GM12872 (cell line): ENCODE results near the gene ABCF2.

Experiments
- TF ChIP-seq, protein P1 (sequence below): IDR thresholded peaks from 3 replicates; pipeline ENCODE4 v1.5.1; 2011; ENCODE audit warnings: low read depth, mild to moderate bottlenecking, low read length, moderate library complexity; ENCODE audit not compliant: insufficient read depth

The ABCF2 gene

DNA sequence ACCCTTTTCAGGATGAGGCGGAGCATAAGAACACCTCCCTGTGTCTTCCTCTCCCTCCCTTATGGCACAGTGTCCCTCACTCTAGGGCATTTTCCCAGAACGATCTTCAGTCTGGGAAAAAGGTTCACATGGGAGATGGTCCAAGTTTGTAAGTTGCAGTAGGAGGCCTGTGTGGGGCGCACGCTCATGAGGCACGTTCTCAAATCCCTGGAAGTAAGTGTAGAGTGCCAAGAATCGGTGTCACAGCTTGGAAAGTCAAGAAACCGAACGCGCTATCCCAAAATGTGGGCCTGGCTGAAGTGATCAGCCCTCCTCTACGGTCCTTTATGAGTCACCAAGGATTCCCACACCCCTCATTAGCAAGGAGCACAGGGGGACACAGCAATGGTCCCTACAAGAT is 45.4 kb upstream of the ABCF2 start:
- TF ChIP-seq, protein P1, sequence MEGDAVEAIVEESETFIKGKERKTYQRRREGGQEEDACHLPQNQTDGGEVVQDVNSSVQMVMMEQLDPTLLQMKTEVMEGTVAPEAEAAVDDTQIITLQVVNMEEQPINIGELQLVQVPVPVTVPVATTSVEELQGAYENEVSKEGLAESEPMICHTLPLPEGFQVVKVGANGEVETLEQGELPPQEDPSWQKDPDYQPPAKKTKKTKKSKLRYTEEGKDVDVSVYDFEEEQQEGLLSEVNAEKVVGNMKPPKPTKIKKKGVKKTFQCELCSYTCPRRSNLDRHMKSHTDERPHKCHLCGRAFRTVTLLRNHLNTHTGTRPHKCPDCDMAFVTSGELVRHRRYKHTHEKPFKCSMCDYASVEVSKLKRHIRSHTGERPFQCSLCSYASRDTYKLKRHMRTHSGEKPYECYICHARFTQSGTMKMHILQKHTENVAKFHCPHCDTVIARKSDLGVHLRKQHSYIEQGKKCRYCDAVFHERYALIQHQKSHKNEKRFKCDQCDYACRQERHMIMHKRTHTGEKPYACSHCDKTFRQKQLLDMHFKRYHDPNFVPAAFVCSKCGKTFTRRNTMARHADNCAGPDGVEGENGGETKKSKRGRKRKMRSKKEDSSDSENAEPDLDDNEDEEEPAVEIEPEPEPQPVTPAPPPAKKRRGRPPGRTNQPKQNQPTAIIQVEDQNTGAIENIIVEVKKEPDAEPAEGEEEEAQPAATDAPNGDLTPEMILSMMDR: no peak

DNA sequence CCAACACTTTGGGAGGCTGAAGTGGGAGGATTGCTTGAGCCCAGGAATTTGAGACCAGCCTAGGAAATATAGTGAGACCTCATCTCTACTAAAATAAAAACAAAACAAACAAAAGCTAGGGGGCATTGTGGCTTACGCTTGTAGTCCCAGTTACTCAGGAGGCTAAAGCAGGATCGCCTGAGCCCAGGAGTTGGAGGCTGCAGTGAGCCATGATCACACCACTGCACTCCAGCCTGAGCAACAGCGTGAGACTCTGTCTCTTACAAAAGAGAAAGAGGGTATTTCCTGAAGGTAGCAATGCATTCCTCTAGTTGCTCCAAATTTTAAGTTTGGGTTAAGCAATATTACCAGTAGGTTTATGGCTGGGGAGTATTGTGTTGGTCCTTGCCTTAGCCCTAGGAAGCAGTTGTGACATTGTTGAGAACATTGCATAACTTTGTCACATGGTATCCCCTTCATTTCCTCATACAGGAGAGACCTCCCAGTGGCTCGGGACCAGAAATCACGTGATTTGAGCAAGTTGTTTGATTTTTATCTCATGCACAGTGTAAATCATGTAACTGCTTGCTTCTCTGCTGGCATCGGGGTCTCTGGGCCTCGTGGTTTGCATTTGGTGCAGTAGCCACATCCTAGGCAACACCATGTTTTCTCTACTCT is 44.8 kb upstream of the ABCF2 start:
- TF ChIP-seq, protein P1: no peak

DNA sequence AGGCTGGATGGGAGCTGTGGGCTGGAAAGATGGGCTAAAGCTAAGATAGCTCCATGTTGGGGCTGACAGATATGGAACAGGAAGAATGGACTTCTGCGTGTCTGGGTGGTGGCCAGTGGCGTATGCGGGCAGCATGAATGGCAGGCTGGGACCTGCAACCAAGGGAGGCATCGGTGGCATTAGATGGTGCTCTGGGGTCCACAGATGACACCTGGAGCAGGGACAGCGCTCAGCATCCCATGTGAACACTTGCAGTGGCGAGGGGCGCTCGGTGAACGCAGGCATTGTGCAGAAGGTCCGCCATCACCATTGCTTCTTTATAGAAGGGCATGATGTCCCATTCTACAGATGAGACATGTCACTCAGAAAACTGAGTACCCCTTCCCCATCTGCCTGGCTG is 42.5 kb upstream of the ABCF2 start:
- TF ChIP-seq, protein P1: no peak

DNA sequence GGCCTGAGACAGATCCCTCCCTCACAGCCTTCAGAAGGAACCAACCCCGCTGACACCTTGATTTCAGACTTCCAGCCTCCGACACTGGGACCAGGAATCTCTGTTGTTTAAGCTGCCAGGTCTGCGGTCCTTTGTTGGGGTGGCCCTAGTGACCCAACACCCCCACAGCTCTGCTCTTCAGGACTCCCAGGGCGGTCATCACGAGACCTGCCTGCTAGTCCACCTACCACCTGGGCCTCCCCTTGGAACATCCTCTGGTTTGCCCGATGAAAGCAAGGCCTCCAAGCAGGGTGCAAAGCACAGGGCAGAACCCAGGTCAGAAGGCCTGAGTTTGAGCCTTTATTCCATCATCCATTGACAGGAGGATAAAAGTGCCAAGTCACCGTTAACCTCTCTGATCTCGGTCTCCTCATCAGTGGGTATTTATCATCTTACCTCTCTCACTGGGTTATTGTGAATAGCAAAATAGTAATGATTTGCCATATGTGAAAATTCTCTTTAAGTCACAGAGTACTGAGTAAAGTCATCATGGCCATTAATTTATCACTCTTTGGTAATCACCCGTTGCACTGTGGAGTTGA is 38.4 kb upstream of the ABCF2 start:
- TF ChIP-seq, protein P1: no peak

DNA sequence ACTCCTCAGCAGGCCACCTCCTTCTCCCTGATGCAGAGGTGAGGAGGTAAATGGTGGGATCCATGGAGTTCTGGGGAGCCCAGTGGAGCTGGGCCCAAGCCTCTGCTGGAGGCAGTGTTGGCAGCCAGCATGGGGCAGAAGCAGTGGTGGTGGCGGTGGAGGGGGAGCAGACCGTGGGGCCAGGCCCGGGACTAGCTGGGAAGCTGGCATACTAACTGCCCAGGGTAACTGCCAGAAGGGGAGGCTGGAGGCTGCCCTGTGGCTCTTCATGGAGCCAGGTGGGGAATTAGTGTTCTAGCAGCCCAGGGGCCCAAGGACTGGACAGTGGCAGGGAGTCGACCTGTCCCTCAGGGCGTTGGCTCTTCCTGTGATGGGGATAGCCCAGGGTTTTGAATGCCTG is 37.6 kb upstream of the ABCF2 start:
- TF ChIP-seq, protein P1: no peak

DNA sequence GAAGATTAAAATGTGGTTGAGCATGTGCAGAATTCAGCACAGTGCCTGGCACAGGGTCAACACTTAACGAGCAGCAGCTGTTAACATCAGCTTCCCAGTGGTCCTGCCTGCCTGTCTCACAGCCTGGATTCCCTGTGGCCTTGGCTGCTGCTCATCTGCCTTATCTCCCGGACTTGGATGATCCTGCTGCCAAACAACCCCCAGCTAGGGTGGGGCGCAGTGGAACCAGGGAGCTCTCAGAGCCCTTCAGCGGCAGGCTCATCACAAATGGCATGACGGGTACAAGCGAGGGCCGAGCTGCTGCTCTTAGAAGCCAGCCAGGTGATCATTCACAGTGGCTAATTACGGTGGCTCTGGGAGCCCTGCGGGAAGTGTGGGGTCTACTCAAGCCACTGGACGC is 34.5 kb upstream of the ABCF2 start:
- TF ChIP-seq, protein P1: no peak

DNA sequence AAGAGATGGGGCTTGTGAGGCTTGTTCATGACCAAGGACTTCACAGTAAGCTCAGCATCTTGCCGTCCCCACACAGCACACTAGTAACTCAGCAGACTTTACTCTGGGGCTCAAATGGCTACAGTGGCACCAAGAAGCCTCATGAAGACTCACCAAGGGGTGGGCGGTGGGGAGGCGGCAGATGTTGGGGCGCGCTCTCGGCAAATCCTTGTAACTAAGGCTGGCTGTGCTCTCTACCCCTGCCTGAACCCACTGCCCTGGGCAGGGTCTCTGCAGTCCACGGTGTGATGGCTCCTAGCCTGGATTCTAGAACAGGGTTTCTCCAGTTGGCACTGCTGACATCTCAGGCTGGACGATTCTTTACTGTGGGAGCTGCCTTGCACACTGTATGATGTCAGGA is 33.9 kb upstream of the ABCF2 start:
- TF ChIP-seq, protein P1: no peak

DNA sequence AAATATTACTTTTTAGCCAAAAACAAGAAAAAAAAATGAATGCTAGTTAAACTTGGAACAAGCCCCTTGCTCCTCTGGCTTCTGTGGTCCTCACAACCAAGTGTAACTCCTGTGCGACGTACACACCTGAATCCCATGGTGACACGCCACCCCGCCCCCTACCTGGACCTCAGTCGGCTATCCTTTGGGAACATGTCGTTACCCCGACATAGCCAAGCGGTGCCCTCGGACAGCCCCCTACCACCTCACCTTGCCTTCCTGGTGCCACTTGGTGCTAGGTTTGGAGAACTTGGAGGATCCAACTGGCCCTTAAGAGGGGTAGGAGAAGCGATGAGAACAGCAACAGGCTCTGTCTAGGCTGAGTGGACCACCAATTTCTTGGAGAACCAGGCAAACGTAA is 33.5 kb upstream of the ABCF2 start:
- TF ChIP-seq, protein P1: no peak
